H9 (cell line): ENCODE data around the gene PDK2. TPM values are rescaled to one million over a fixed set of nuclear protein-coding genes. Genes with fewer than 3 reads are reported as not detected.

Source experiments
- DNase-seq: peaks from one replicate; pipeline ENCODE4 v3.0.0-alpha.2; 2017
- H2AFZ ChIP-seq: one replicate; pipeline ENCODE4 v1.6.1; 2013; ENCODE audit warnings: mild to moderate bottlenecking, low read length, control low read depth, moderate library complexity
- H2AK5ac ChIP-seq: 2 replicates; pipeline ENCODE4 v1.6.1; 2013; ENCODE audit warnings: low read length, control low read depth, mixed read lengths; ENCODE audit not compliant: insufficient read length
- H2BK120ac ChIP-seq: one replicate; pipeline ENCODE4 v1.6.1; 2013; ENCODE audit warnings: low read depth, mild to moderate bottlenecking, low read length, control low read depth, inconsistent platforms; ENCODE audit not compliant: poor library complexity, severe bottlenecking
- H2BK12ac ChIP-seq: 2 replicates; pipeline ENCODE4 v1.6.1; 2013; ENCODE audit warnings: low read length, control low read depth, mixed read lengths, low read depth; ENCODE audit not compliant: insufficient read length
- H2BK15ac ChIP-seq: 2 replicates; pipeline ENCODE4 v1.6.1; 2013; ENCODE audit warnings: low read depth, low read length, control low read depth
- H2BK20ac ChIP-seq: one replicate; pipeline ENCODE4 v1.6.1; 2013; ENCODE audit warnings: low read depth, mild to moderate bottlenecking, low read length, control low read depth, inconsistent platforms; ENCODE audit not compliant: poor library complexity, severe bottlenecking
- H2BK5ac ChIP-seq: 2 replicates; pipeline ENCODE4 v1.6.1; 2013; ENCODE audit warnings: low read length, control low read depth, mixed read lengths; ENCODE audit not compliant: insufficient read length
- H3K14ac ChIP-seq: 2 replicates; pipeline ENCODE4 v1.6.1; 2013; ENCODE audit warnings: low read length, control low read depth; ENCODE audit not compliant: insufficient read depth
- H3K18ac ChIP-seq: 2 replicates; pipeline ENCODE4 v1.6.1; 2013; ENCODE audit warnings: low read depth, mild to moderate bottlenecking, mixed read lengths, low read length, control low read depth; ENCODE audit not compliant: insufficient read length
- H3K23ac ChIP-seq: 2 replicates; pipeline ENCODE4 v1.6.1; 2013; ENCODE audit warnings: low read length, control low read depth, mixed read lengths, low read depth; ENCODE audit not compliant: insufficient read length
- H3K23me2 ChIP-seq: 2 replicates; pipeline ENCODE4 v1.6.1; 2013; ENCODE audit warnings: low read depth, mild to moderate bottlenecking, mixed read lengths, low read length, control low read depth; ENCODE audit not compliant: insufficient read length, poor library complexity, severe bottlenecking
- H3K27ac ChIP-seq: 2 replicates; pipeline ENCODE4 v1.5.1; 2013; ENCODE audit warnings: low read length, control low read depth, mixed read lengths, low read depth; ENCODE audit not compliant: insufficient read length
- H3K27me3 ChIP-seq: 2 replicates; pipeline ENCODE4 v1.6.1; 2013; ENCODE audit warnings: low read length, control low read depth, inconsistent platforms; ENCODE audit not compliant: insufficient read depth
- H3K4ac ChIP-seq: 2 replicates; pipeline ENCODE4 v1.6.1; 2013; ENCODE audit warnings: low read depth, mild to moderate bottlenecking, control low read depth, inconsistent platforms, low read length, moderate library complexity
- H3K4me1 ChIP-seq: 2 replicates; pipeline ENCODE4 v1.6.1; 2013; ENCODE audit warnings: low read length, control low read depth, inconsistent platforms; ENCODE audit not compliant: insufficient read depth
- H3K4me2 ChIP-seq: 2 replicates; pipeline ENCODE4 v1.6.1; 2013; ENCODE audit warnings: low read length, control low read depth, mixed read lengths; ENCODE audit not compliant: insufficient read length, insufficient read depth
- H3K56ac ChIP-seq: 2 replicates; pipeline ENCODE4 v1.6.1; 2013; ENCODE audit warnings: low read depth, mild to moderate bottlenecking, mixed read lengths, low read length, control low read depth; ENCODE audit not compliant: insufficient read length
- H3K79me1 ChIP-seq: 2 replicates; pipeline ENCODE4 v1.6.1; 2013; ENCODE audit warnings: low read depth, mild to moderate bottlenecking, moderate library complexity, low read length, control low read depth, inconsistent platforms; ENCODE audit not compliant: insufficient read depth, poor library complexity, severe bottlenecking
- H3K79me2 ChIP-seq: 2 replicates; pipeline ENCODE4 v1.6.1; 2013; ENCODE audit warnings: low read length, control low read depth, inconsistent platforms; ENCODE audit not compliant: insufficient read depth
- H3K9ac ChIP-seq: 2 replicates; pipeline ENCODE4 v1.6.1; 2013; ENCODE audit warnings: low read length, control low read depth, mixed read lengths; ENCODE audit not compliant: insufficient read length; ENCODE audit errors: extremely low read depth
- H3K9me3 ChIP-seq: one replicate; pipeline ENCODE4 v1.6.1; 2013; ENCODE audit warnings: low read depth, low read length, inconsistent platforms; ENCODE audit not compliant: control insufficient read depth
- H3T11ph ChIP-seq: one replicate; pipeline ENCODE4 v1.6.1; 2013; ENCODE audit warnings: mild to moderate bottlenecking, low read length, control low read depth, inconsistent platforms
- H4K20me1 ChIP-seq: one replicate; pipeline ENCODE4 v1.6.1; 2013; ENCODE audit not compliant: control insufficient read depth, insufficient read length, insufficient read depth
- H4K5ac ChIP-seq: 2 replicates; pipeline ENCODE4 v1.6.1; 2013; ENCODE audit warnings: low read depth, mild to moderate bottlenecking, mixed read lengths, low read length, control low read depth; ENCODE audit not compliant: insufficient read length
- H4K8ac ChIP-seq: replicated peaks from 2 replicates; pipeline ENCODE4 v1.6.1; 2013; ENCODE audit warnings: low read length, control low read depth, mixed read lengths, low read depth; ENCODE audit not compliant: insufficient read length
- H4K91ac ChIP-seq: 2 replicates; pipeline ENCODE4 v1.6.1; 2013; ENCODE audit warnings: low read depth, mild to moderate bottlenecking, moderate library complexity, mixed read lengths, low read length, control low read depth; ENCODE audit not compliant: insufficient read length
- H3K27ac Mint-ChIP-seq, 3 experiments: 2 replicates in 2 of 3; 3 replicates in 1 of 3; pipeline ENCODE4 v1.8.0; 2020 to 2021; ENCODE audit warnings: mixed read lengths in 3 of 3, mild to moderate bottlenecking in 1 of 3, moderate library complexity in 1 of 3
- H3K27me3 Mint-ChIP-seq: 2 replicates; pipeline ENCODE4 v1.8.0; 2021; ENCODE audit warnings: low read depth, mild to moderate bottlenecking, moderate library complexity, mixed read lengths
- H3K36me3 Mint-ChIP-seq, 3 experiments: 2 replicates in 2 of 3; 3 replicates in 1 of 3; pipeline ENCODE4 v1.8.0; 2020 to 2021; ENCODE audit warnings: low read depth in 3 of 3, mixed read lengths in 3 of 3; ENCODE audit not compliant: insufficient read depth in 1 of 3
- H3K4me1 Mint-ChIP-seq, 2 experiments: 2 replicates each; pipeline ENCODE4 v1.8.0; 2020; ENCODE audit warnings: mixed read lengths in 2 of 2
- H3K4me3 Mint-ChIP-seq, 2 experiments: 2 replicates in 1 of 2; 3 replicates in 1 of 2; pipeline ENCODE4 v1.8.0; 2020 to 2021; ENCODE audit warnings: mild to moderate bottlenecking in 2 of 2, mixed read lengths in 2 of 2, moderate library complexity in 1 of 2
- H3K9me3 Mint-ChIP-seq, 2 experiments: 2 replicates in 1 of 2; 3 replicates in 1 of 2; pipeline ENCODE4 v1.8.0; 2020; ENCODE audit warnings: mild to moderate bottlenecking in 2 of 2, mixed read lengths in 2 of 2, moderate library complexity in 1 of 2
- CTCF ChIP-seq: fragments of 200-600 bp; sonication (generic); conservative IDR thresholded peaks from 3 replicates; pipeline ENCODE4 v1.8.0; 2021; ENCODE audit warnings: antibody characterized with exemption, mild to moderate bottlenecking
- WGBS: extraction: QIAGEN DNeasy Blood & Tissue Kit; methylation state at CpG from one replicate; pipeline ENCODE4 v1.1.7; 2013; ENCODE audit warnings: missing lambda C conversion rate, low lambda C conversion rate, mixed read lengths; ENCODE audit not compliant: insufficient read length; ENCODE audit errors: extremely low coverage; 5-methylcytosine and 5-hydroxymethylcytosine counted together
- total RNA-seq: library from RNA; stranded (reverse); gene quantifications from 2 replicates; pipeline ENCODE4 v1.2.1, GENCODE V29; 2021

Gene PDK2
- total RNA-seq, 1 experiment from 2014 or later: 19.9 TPM

- Histone ChIP-seq H3K4me2 (no peak overlapping the region), H4K5ac (no peak overlapping the region), H3T11ph (no peak overlapping the region), H3K79me2 (no peaks in the 10 kb centered on the region), H2BK120ac (no peak overlapping the region), H3K27ac (no peak overlapping the region), H2BK12ac (no peak overlapping the region), H2BK5ac (no peak overlapping the region), H3K79me1 (no peaks in the 10 kb centered on the region), H3K4ac (no peak overlapping the region), H3K27me3 (no peaks in the 10 kb centered on the region), H4K8ac (no peak overlapping the region), H3K56ac (no peak overlapping the region), H3K23me2 (no peaks in the 10 kb centered on the region), H2BK15ac (no peak overlapping the region), H3K23ac (no peak overlapping the region), H2AK5ac (no peak overlapping the region), H2BK20ac (no peak overlapping the region), H3K18ac (no peak overlapping the region), H4K20me1 (peaks cover 2% of the 10 kb centered on the region), H2AFZ (no peak overlapping the region), H3K9me3 (no peaks in the 10 kb centered on the region), H3K14ac (no peak overlapping the region), H3K4me1 (no peaks in the 10 kb centered on the region), H4K91ac (no peak overlapping the region), H3K9ac (no peak overlapping the region)
- no peaks in the 10 kb centered on the region for H3K9me3 Mint-ChIP-seq
- no peak overlapping the region for H3K27ac Mint-ChIP-seq
- no peak overlapping the region for H3K4me3 Mint-ChIP-seq
- no peak for DNase-seq
- no peak for TF ChIP-seq CTCF
- peaks cover 30 to 90% (median 74%) of the 10 kb centered on the region in 3 experiments; a peak in 6 of 7 replicates for H3K36me3 Mint-ChIP-seq
- H3K27me3 Mint-ChIP-seq: no peaks in the 10 kb centered on the region; the same call in 1 of the 2 replicates
- peaks cover 12 to 24% of the 10 kb centered on the region in 2 experiments for H3K4me1 Mint-ChIP-seq
- no CpG with 5 or more reads among the region's 16 CpGs for WGBS
Observed at GRCh38 chr17:50141026-50141744, 46.0 kb downstream of the PDK2 start.
